ENCODE results near the gene CEP85.

- TF ChIP-seq CTCF (IDR thresholded peaks at IDR 0.05 in 8 of 11, conservative IDR thresholded peaks at IDR 0.05 in 3 of 11) (no peak), POLR2A (IDR thresholded peaks at IDR 0.05) (no peak)
Observed at GRCh38 chr1:26224606-26225005, 9.4 kb upstream of the CEP85 start.

All from spleen (tissue), 7 donors.